Bone marrow (tissue), 2 donors: ENCODE results near the gene UNC79.

Experiments used
- DNase-seq, 2 donors: peaks; one replicate each; lab custom pipeline; 2025; lab: John Stamatoyannopoulos, UW

UNC79 gene

DNA sequence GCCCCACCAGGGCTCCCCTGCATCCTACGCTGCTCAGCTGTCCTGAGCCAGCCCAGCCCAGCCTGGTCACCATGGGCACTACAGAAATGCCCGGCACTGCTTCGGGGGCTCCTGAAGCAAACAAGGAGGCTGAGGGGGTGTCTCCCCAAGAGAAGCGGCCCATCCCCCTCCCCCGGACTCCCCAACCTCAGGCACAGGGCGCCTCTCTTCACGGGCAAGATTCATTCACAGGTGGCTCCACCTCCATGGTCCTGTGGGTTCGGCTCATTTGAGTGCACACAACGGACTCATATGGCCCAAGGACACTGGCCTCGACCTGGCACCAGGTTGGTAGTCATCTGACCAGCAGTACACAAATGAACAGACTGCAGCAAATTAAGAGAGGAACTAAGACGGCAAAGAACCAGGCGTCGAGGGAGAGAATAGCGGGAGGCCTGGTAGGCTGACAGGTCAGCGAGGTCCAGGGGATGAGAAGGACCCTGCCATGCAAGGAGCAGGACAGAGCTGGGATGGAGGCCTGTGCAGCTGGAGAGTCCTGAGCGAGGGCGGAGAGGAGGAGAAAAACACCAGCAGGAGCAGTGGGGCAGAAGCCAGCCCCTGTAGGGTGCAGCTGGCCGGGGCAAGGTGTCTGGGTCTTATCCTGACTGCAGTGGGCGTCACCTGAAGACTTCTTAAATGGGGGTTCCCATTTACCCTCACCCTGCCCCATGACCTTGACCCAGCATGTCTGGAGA lies 297.3 kb downstream of the UNC79 start:
- DNase-seq: no peak

DNA sequence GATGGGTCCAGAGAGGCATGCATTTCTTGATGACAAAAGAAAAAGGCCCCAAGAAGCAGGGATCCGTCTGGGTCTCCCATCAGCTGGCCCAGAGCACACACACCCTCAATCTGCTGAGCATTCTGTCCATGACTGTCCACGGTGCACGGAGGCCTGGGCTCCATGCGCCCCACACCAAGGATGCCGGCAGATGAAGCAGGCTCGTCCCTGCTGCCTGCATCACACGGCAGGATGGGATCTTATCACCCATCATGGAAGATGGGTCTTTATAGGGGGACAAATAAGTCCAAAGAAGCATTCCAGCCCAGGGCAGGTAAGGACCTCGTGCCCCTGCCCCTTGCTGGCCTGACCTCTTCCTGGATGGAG lies 297.9 kb downstream of the UNC79 start:
- DNase-seq: no peak

DNA sequence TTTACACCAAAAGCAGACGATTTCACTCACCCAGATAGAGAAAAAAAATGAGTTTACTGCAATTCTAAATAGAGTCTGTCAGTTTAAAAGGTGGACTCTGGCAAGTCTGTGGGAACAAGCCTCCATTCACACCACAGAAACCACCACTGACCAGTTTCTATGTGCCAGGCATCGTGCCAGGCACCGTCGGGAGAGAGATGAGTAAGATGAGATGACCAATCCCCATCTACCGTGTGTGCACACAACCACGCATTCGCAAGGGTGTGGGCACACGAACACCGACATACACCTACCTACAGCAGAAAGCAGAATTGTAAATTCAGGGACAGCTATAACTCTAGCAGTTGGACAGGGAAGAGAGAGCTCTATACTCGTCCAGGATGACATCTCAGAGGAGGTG lies 299.3 kb downstream of the UNC79 start:
- DNase-seq: no peak

DNA sequence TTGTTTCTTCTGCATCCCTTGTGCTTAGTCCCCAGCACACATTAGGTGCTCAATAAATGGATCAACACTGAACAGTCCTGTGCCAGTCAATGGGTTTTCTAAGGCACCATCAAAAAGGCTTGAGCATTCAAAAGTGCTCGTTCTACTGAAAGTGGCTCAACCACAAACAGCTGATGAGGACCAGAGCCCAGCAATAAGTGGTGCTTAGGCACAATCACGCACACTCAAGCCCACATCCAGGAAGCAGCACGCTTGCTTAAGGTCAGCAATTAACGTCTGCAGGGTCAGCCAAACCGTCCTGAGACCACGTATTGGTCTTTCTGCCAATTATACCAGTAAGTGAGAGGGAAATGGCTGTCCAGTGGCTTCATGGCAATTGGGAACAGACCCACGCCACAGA lies 301.0 kb downstream of the UNC79 start:
- DNase-seq: no peak

DNA sequence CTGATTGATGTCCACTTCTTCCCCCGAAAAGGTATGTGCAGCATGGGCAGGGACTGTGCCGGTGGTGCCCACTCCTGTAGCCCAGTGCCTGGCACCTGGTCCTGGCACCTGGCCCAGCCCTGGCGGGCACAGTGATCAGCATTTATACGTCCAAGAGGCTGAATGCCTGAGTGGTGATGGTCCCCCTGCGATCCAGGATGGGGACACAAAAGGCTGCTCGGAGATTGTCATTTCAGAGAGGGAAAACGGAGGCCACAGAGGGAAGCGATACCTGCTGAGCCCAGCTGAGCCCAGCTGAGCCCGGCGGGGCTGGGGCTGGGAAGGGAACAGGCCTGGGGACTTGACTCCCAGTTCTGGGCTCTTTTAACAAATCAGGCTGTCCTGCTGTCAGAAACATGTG lies 301.8 kb downstream of the UNC79 start:
- DNase-seq: no peak

DNA sequence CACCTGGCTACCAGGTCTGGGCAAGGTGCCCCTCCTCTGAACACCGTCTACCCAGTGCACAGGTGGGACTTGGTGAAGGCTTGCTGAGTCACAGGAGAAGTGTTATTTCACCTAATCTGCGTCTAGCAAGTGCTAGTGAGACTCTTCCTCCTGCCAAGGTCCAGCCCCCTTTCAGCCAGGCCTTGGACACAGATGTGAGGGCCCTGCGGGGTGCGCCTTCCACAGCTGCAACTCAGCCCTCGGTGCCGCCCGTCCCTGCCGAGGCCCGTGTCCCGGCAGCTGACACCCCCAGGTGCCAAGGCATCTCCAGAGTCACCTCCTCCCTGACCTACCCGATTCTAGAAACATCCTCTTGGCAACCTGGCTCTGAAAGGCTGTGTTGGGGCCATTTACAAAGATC lies 302.5 kb downstream of the UNC79 start:
- DNase-seq: no peak

DNA sequence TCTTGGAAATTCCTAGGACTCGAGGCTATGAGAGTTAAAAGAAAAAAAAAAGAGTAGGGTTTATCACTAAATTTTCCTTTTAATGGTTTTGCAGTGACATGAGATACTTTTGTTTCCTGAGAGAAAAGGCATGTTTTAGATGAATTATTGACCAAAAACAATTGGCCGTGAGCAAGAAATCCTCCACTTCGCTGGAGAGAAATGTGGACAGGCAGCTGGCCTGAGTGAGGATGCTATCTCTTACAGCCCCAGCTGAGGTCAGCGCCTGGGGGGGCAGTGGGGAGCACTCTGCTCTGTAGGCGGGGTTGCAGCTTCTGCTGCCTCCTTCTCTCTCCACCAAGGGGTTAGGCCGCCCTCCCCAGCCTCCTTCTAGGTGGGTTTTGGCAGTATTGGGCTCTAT lies 302.9 kb downstream of the UNC79 start:
- DNase-seq: no peak

DNA sequence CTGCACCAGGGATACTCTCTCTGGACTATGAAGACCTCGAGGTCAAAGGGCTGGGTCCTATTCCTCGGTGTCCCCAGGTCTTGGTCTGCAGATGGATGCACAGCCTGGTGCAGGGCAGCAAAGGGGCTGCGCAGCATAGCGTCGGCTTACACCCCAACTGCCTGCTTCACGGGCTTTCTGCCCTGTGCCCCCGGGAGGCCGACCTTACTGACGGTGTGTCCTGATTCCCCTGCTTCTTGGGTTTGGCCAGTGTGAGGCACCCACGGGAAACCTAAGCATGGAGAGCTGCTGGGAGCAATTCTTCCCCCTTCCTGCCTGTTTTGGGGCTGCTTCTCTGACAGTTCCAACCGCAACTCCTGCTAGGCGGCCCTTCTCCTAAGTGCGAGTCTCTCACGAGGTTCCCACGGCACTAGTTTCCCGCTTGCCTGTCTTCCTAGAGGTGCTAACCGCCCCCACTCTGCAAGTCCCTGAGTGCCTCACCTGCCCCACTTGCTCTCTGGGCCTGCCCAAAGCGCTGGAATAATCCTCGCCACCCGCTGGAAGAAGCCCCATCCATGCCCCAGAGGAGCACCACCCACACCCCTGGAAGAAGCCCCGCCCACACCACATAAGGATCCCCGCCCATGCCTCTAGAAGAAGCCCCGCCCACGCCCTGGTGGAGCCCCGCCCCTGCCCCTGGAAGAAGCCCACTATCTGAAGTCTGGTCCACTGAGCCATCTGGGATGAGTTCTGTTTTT lies 303.5 kb downstream of the UNC79 start:
- no peak for DNase-seq

DNA sequence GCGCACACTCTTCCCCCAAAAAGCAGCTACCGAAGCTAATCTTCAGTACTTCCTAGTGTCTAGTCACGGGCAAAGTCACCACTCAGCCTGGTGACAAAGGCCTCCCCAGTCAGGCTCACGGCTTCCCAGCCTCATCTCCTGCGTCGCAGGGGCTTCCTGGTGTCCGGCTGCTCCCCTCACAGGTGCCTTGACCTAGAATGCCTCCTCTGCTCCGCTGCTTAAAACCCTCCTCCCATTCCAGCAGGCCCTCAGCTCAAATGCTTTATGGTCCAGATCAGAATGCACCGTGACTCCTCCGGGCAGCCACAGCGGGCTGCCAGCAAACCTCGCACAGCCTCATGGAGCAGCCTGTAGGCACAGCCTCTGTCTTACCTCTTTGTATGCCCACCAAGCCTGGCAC lies 304.5 kb downstream of the UNC79 start:
- DNase-seq: no peak

DNA sequence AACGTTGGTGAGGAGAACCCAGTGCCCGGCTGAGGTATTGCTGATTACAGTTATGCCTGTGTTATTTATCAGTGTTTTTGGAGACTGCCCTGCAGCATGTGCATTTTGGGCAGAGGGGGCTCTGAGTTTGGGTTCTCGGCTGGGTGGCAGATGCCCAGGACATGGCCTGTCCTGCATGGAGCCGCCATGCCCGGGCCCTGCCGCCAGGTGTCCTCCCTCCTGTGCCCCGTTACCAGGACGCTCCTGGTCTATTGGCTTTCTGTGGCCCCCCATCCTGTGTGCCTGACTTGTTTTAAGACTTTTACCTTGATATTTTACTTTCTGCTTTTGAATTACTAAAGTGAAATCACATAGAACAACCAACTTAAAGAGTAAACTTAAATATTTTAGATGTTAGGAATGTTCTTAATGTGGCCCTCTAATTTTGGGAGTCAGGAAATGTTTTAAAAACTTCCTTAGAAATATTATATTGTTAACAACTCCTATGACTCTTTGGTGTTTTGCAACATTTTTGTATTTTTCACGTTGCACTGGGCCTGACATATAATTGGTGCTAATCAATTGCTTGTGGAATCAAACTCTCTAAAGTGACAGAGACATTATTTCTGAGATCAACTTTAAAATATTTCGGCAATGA lies 305.8 kb downstream of the UNC79 start:
- DNase-seq: no peak

DNA sequence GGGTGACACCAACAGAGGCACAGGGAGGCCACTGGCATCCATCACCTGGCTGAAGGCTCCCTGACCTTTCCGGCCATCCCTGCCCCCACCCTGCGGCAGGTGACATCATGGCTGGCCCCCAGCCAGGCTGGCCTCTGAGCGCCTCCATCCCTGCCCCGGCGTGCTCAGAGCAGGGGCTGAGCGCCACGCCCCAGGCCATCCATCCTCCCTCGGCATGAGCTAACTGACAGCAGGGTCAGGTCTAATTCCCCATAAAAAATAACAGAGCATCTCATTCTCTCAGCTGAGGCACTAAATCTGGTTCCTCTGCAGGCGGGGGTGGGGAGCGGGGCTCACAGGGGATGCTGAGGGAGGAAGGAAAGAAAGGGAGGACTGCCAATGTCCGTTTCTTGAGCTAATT lies 306.9 kb downstream of the UNC79 start:
- no peak for DNase-seq

DNA sequence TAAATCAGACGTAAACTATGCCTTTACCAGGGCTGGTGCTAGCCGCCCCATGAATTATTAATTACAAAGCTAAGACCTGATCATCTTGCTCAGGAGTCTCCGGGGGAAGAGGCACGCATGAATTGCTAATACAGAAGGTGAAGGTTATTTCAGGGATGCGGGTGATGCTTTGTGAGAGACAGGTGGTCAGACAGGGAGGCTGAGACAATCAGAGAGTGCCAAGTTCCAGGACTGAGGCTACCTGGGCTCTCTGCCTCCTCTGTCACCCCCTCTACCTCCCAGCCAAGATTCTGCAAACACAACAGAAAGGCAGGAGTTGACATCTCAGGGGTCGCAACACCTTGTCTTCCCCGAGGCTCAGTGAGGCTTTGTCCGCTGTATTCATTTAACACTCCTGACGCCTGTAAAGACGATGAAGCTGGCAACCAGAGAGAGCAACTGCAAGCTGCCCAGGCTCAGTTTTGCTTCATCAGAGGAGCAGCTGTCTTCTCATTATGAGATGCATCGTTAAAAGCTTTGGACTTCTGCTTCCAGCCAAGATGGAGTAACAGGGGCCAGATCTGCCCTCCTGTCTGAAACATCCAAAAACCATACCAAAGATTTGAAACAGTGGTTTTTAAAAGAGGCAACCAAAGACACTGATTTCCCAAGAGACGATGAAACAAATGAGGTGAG lies 311.0 kb downstream of the UNC79 start:
- no peak for DNase-seq

DNA sequence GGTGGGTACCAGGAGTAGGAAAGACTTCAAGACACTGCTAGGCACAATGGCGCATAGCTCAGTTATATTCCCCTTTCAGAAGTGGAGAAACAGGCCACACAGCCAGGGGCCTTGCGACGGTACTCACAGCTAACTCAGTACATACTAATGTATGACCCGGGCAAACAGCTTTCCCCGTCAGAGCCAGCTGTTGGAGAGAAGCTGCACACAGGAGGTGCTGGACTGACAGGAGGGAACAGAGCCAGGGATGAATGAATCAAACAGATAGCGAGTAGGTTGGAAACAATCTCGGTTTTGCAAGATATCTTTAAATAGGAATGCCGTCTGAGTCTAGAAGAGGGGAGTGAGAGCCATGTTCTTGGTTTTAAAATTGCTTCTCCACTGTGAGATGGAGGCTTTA lies 312.0 kb downstream of the UNC79 start:
- no peak for DNase-seq

DNA sequence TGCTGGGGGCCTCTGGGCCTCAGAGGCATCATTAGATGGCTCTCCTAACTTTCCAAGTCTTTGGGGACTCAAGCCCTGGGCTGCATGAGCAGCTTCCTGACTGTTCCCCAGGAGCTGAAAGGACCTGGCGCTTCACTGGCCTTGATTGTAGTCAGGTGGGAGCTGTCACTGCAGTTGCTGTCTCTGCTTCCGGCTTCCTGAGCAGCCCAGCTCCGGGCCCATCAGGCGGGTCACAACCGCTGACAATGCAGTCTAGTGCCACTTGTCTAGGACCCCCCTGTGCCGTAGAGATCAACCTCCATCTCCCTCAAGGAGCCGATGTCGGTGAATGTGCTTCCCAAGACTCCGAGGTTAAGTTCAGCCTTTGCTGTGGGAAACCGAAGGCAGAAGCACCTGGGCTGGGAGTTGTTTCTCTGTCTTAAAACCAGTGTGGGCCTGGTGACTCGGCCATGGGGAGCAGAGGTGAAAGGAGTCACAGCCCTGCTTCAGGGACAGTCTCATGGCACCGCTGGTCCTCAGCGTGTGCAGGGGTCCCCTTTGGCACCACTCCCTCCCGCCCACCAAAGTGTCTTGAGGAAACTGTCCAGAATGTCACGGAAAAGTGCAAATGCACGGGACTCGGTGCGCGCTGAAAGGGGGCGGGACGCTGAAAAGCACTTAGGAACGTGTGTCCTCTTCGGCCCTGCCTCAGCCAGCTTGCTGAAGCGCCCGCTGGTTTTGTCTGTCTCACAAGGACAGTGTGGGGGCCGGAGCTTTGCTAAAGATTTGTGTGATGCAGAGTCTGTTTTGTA lies 312.7 kb downstream of the UNC79 start:
- no peak for DNase-seq

DNA sequence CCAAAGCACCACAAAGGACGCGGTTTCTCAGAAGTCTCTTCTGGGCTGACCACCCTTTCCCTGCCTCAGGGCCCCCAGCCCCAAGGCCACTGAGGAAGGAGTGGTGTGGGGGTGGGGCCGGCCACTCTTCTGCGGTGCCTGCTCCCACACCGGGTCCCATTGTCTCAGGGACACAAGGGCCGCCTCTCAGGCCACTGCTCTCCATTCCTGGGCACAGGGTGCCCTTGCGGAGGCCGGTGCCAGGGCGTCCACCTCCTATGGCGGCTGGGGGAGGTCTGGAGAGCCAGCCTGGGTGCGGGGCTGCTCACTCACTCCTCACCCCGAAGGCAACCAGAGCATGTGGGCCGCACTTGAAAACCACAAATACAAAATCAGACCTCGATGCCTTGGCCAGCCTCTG lies 313.4 kb downstream of the UNC79 start:
- DNase-seq: no peak

DNA sequence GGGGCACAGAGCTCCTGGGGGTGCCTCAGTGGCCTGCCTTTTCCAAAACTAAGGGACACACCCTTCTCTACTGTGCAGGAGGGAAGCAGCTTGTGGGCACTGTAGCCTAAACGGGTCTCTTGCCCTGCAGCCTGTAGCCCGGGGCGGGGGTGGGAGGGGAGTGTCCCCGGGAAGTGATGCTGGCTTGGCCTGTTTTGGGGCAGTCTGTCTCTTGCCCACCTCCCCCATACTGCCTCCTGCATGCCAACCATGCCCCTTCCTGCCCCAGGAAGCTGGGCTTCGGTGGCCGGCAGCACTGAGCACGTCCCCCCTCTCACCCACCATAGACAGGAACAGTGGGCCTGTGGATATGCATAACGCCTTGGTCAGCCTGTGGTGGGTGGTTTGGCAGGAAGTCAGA lies 314.1 kb downstream of the UNC79 start:
- no peak for DNase-seq

DNA sequence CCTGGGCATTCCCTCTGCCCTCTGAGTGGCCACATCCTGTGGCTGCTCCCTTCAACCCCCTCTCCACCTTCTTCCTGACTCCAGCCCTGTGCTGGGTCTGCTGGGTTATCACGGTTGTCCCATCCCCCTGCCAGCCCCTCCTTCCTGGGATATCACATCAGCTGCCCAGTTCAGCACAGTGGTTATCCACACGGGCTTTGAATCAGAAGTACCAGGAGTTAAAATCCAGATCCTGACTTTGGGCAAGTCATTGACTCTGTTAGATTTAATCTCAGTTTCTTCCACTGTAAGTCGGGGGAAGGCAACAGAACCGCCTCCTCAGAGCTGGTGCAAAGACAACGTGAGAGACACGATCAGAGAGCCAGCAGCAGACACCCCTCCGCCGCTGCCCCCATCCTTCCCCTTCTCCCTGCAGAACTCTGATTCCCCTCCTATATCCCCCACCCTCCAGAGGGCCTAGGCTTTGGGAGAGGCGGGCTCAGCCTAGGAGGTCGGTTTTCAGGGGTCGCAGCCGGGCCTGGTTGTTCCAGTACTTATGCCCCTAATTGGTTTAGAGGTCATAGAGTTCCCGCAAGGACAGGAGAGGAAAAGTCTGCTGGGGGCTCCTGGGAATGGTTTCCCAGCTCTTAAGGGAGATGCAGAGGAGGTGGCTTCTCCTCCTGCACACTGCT lies 315.0 kb downstream of the UNC79 start:
- no peak for DNase-seq

DNA sequence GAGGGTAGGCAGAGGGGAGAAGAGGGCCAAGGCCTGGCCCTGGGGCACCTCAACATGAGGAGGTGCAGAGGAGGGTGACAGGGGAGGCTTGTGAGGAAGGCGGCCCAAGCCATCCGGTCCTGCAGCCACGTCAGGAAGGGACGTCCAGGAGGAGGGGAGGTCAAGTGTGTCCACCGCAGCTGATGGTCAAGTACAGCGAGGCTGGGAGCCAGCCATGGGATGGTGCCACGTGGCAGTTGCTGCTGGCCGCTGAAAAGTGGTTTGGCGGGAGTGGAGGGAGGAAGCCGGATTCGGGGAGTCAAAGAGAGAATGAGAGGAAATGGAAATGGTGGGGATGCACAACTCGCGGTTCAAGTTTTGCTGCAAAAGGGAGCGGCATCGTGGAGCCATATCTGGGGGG lies 316.4 kb downstream of the UNC79 start:
- no peak for DNase-seq

DNA sequence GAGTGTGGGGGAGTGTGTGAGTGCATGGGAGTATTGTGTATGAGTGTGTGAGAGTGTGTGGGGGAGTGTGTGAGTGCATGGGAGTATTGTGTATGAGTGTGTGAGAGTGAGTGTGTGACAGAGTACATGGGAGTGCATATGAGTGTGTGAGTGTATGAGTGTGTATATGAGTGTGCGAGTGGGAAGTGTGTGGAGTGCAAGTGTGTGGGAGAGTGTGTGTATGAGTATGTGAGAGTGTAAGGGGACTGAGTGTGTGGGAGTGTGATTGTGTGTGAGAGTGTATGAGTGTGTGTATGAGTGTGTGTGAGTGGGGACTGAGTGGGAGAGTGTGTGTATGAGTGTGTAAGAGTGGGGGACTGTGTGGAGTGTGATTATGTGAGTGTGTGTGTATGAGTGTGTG lies 316.8 kb downstream of the UNC79 start:
- DNase-seq: no peak

DNA sequence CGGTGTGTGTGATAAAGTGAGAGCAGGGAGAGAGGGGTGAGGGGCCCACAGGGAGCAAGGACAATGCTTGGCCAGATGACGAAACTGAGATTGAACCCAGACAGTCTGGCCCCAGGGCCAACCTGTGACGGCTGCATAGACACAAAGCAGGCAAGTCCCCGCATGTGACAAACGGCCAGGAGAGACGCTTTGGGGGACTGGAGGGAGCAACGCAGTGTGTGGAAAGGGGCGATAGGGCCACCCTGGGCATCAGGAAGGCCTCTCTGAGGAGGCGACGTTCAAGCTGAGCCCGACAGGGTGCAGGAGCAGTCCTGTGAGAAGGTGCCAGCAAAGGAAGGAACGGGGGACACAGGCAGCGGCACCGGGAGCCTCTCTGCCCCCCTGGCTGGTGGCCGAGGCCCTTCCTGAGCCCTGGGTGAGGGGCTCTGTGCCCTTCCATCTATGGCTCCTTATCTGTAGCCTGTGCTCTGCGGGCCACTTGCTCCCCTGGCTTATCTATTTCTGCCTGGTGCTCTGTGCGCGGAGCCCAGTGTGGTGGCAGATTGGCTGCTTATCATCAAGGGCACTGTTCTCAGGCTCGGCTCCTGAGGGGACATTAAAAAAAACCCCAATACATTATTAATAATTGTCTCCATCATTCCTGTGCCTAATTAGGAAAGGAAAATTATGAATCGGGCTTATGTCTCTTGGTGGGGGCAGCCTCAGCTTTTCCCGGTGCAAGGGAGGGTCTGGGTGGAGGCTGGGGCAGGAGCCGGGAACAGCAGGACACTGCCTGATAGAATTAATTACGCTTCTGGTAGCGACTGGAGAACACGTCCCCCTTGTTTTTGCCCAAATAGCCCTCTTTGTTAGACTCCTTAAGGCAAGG lies 317.7 kb downstream of the UNC79 start:
- no peak for DNase-seq

DNA sequence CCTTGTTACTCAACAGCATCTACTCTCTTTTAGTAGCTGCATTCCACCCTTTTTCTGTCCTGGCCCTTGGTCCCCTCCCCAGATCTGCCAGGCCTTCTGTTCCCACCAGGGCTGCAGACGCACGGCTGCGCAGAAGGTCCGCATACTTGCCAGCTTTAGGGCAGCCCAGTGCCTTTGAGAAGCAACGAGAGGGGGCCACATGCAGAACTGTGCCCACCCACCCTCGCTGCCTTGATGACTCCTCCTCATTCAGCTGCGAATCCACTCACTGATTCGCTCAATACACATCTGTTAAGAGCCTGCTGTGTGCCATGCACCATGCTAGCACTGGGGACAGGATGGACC lies 318.3 kb downstream of the UNC79 start:
- DNase-seq: no peak
